HL-60/S4 treated with retinoic acid at 250 ng/mL for 4 days and 3 days (cell line): ENCODE data around the gene PRDM16.
"Not testable (repeated sequence)": the region's sequence is repeated elsewhere in the genome, so short reads cannot be mapped to it uniquely, and the experiment has no call there.

Experiments
- in situ Hi-C: fragments of 300-500 bp; cut with MboI; formaldehyde crosslinking; loops from 2 replicates; pipeline ENCODE4 v1.7.0; 2022; ENCODE audit warnings: low sequenced_read_pairs

The PRDM16 gene

GRCh38 chr1:3159121-3159520 lies 90.1 kb downstream of the PRDM16 start:
- in situ Hi-C loops = no loop called here

- in situ Hi-C loops = no loop called here
These were observed 91.0 kb downstream of the PRDM16 start for GRCh38 chr1:3159996-3160395.

GRCh38 chr1:3160647-3161145 lies 91.7 kb downstream of the PRDM16 start:
- in situ Hi-C loops = no loop called here

GRCh38 chr1:3161176-3161840 lies 92.3 kb downstream of the PRDM16 start:
- in situ Hi-C loops = no loop called here

GRCh38 chr1:3162322-3162882 lies 93.4 kb downstream of the PRDM16 start:
- in situ Hi-C loops = no loop called here

GRCh38 chr1:3163356-3163755 lies 94.4 kb downstream of the PRDM16 start:
- in situ Hi-C loops = no loop called here

- in situ Hi-C loops = no loop called here
These were observed 95.7 kb downstream of the PRDM16 start for GRCh38 chr1:3164671-3165070.

GRCh38 chr1:3165189-3165588 lies 96.2 kb downstream of the PRDM16 start:
- in situ Hi-C loops = not testable (repeated sequence)

GRCh38 chr1:3166206-3166918 lies 97.4 kb downstream of the PRDM16 start:
- in situ Hi-C loops = no loop called here

GRCh38 chr1:3167255-3167654 lies 98.3 kb downstream of the PRDM16 start:
- in situ Hi-C loops = no loop called here

- in situ Hi-C loops = no loop called here
These were observed 99.7 kb downstream of the PRDM16 start for GRCh38 chr1:3168678-3169077.

GRCh38 chr1:3169665-3170356 lies 100.8 kb downstream of the PRDM16 start:
- in situ Hi-C loops = no loop called here

GRCh38 chr1:3170561-3171453 lies 101.8 kb downstream of the PRDM16 start:
- in situ Hi-C loops = no loop called here

GRCh38 chr1:3171761-3172160 lies 102.8 kb downstream of the PRDM16 start:
- in situ Hi-C loops = no loop called here

GRCh38 chr1:3172431-3173380 lies 103.7 kb downstream of the PRDM16 start:
- in situ Hi-C loops = no loop called here

- in situ Hi-C loops = no loop called here
These were observed 104.5 kb downstream of the PRDM16 start for GRCh38 chr1:3173381-3173980.

GRCh38 chr1:3174487-3175247 lies 105.7 kb downstream of the PRDM16 start:
- in situ Hi-C loops = no loop called here

- in situ Hi-C loops = no loop called here
These were observed 106.5 kb downstream of the PRDM16 start for GRCh38 chr1:3175486-3175885.
